Erythroblast (primary cell): ENCODE measurements around the gene SMNDC1.

Experiments
- GATA1 ChIP-seq: IDR thresholded peaks from 2 replicates; pipeline ENCODE4 v1.6.1; 2011; ENCODE audit warnings: low read depth, mild to moderate bottlenecking, control low read depth, low read length, moderate library complexity
- POLR2A ChIP-seq: IDR thresholded peaks from 2 replicates; pipeline ENCODE4 v1.6.1; 2011; ENCODE audit warnings: mild to moderate bottlenecking, low read length

- TF ChIP-seq POLR2A: no peak
- TF ChIP-seq GATA1: no peak
Measured at GRCh38 chr10:110321869-110322620, 17.3 kb upstream of the SMNDC1 start.
